ENCODE data around the gene CDH4. TPM values are rescaled to one million over a fixed set of nuclear protein-coding genes. Genes with fewer than 3 reads are reported as not detected.

CDH4 gene
- total RNA-seq, 2 experiments from 2014 or later = not detected

- Histone ChIP-seq H3K9me2 (ENCODE audit: insufficient read depth, low read length) (no peaks in the 10 kb centered on the region), H3K4me2 (ENCODE audit: low read length) (no peak overlapping the region), H3K36me3 (ENCODE audit: insufficient read depth, low read length) (no peaks in the 10 kb centered on the region), H3K27ac (ENCODE audit: low read depth, low read length, poor library complexity, severe bottlenecking) (no peak overlapping the region), H3K4me3 (ENCODE audit: low read depth, low read length, poor library complexity, severe bottlenecking) (no peak overlapping the region), H3K4me1 (ENCODE audit: insufficient read depth, low read length, poor library complexity, severe bottlenecking) (no peaks in the 10 kb centered on the region), H4K20me1 (ENCODE audit: insufficient read depth, low read length) (no peaks in the 10 kb centered on the region), H3K9me3 (ENCODE audit: low read length) (no peaks in the 10 kb centered on the region), H2AFZ (ENCODE audit: low read length) (no peak overlapping the region), H3K79me2 (ENCODE audit: insufficient read depth, low read depth, low read length) (no peaks in the 10 kb centered on the region)
- intact Hi-C loops (cut with micrococcal nuclease; ENCODE audit: unreplicated experiment) = no loop called here
- no TSS peak for BruUV-seq (replicated peaks)
- ChIA-PET CTCF (ENCODE audit: unreplicated experiment) (no interaction called here), POLR2A (no interaction called here)
- DNase-seq (ENCODE audit: low spot score) = no peak
- TF ChIP-seq CTCF (conservative IDR thresholded peaks at IDR 0.05; ENCODE audit: low read length) (no peak), EZH2phosphoT487 (IDR thresholded peaks at IDR 0.05; ENCODE audit: borderline replicate concordance, low read depth, low read length) (no peak)
Observed at GRCh38 chr20:61808447-61808846, 556.4 kb downstream of the CDH4 start.

- DNase-seq (ENCODE audit: low spot score) = no peak
- ChIA-PET CTCF (ENCODE audit: unreplicated experiment) (interaction anchor here (0.6 kb wide), 1 partner anchor 80 kb away, joined by 3 read pairs; no protein-coding TSS in a partner anchor), POLR2A (no interaction called here)
- Histone ChIP-seq H3K27ac (ENCODE audit: low read depth, low read length, poor library complexity, severe bottlenecking) (no peak overlapping the region), H3K4me3 (ENCODE audit: low read depth, low read length, poor library complexity, severe bottlenecking) (no peak overlapping the region), H3K9me2 (ENCODE audit: insufficient read depth, low read length) (no peaks in the 10 kb centered on the region), H4K20me1 (ENCODE audit: insufficient read depth, low read length) (no peaks in the 10 kb centered on the region), H3K9me3 (ENCODE audit: low read length) (no peaks in the 10 kb centered on the region), H3K4me2 (ENCODE audit: low read length) (no peak overlapping the region), H3K4me1 (ENCODE audit: insufficient read depth, low read length, poor library complexity, severe bottlenecking) (no peaks in the 10 kb centered on the region), H3K36me3 (ENCODE audit: insufficient read depth, low read length) (no peaks in the 10 kb centered on the region), H2AFZ (ENCODE audit: low read length) (no peak overlapping the region), H3K79me2 (ENCODE audit: insufficient read depth, low read depth, low read length) (no peaks in the 10 kb centered on the region)
- no TSS peak for BruUV-seq (replicated peaks)
- TF ChIP-seq EZH2phosphoT487 (IDR thresholded peaks at IDR 0.05; ENCODE audit: borderline replicate concordance, low read depth, low read length) (no peak), CTCF (conservative IDR thresholded peaks at IDR 0.05; ENCODE audit: low read length) (no peak)
- intact Hi-C loops (cut with micrococcal nuclease; ENCODE audit: unreplicated experiment) = no loop called here
Observed at GRCh38 chr20:61809006-61809770, 557.1 kb downstream of the CDH4 start.

GRCh38 chr20:61810066-61810737 lies 558.1 kb downstream of the CDH4 start:
- intact Hi-C loops (cut with micrococcal nuclease; ENCODE audit: unreplicated experiment) = no loop called here
- no peaks in the 10 kb centered on the region for H3K9me3 ChIP-seq (ENCODE audit: low read length)
- no peak overlapping the region for H3K4me3 ChIP-seq (ENCODE audit: low read depth, low read length, poor library complexity, severe bottlenecking)
- POLR2A ChIA-PET = no interaction called here
- TF ChIP-seq EZH2phosphoT487 (IDR thresholded peaks at IDR 0.05; ENCODE audit: borderline replicate concordance, low read depth, low read length) (no peak), CTCF (conservative IDR thresholded peaks at IDR 0.05; ENCODE audit: low read length) (no peak)
- H3K27ac ChIP-seq (ENCODE audit: low read depth, low read length, poor library complexity, severe bottlenecking) = no peak overlapping the region
- H3K4me1 ChIP-seq (ENCODE audit: insufficient read depth, low read length, poor library complexity, severe bottlenecking) = no peaks in the 10 kb centered on the region
- H4K20me1 ChIP-seq (ENCODE audit: insufficient read depth, low read length) = no peaks in the 10 kb centered on the region
- BruUV-seq (replicated peaks) = no TSS peak
- no peaks in the 10 kb centered on the region for H3K9me2 ChIP-seq (ENCODE audit: insufficient read depth, low read length)
- DNase-seq (ENCODE audit: low spot score) = no peak
- no peaks in the 10 kb centered on the region for H3K36me3 ChIP-seq (ENCODE audit: insufficient read depth, low read length)
- H3K79me2 ChIP-seq (ENCODE audit: insufficient read depth, low read depth, low read length) = no peaks in the 10 kb centered on the region
- CTCF ChIA-PET (ENCODE audit: unreplicated experiment) = interaction anchor here (0.6 kb wide), 1 partner anchor 81 kb away, joined by 3 read pairs; no protein-coding TSS in a partner anchor
- no peak overlapping the region for H2AFZ ChIP-seq (ENCODE audit: low read length)
- H3K4me2 ChIP-seq (ENCODE audit: low read length) = no peak overlapping the region

All from OCI-LY7 (cell line).